ENCODE results near the gene DCP1A.
A peak's percentile ranks its signal among the peaks of the same experiment; 100 is the strongest.
"Not testable (repeated sequence)": the region's sequence is repeated elsewhere in the genome, so short reads cannot be mapped to it uniquely, and the experiment has no call there.

DCP1A gene

DNA sequence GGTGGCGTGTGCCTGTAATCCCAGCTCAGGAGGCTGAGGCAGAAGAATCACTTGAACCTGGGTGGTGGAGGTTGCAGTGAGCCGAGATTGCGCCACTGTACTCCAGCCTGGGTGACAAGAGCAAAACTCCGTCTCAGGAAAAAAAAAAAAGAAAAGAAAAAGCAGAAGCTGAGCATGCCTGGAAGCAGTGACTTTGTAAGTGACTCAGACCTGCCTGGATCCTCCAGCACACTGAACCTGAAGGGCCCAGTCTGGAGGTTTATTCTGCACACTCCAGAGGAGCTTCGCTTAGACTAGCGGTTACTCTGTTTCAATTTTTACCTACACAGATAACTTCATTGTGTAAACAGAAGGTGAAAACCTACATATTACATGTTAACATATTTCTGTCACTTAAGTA is 19.4 kb downstream of the DCP1A start:
- not testable (repeated sequence) for DNase-seq

GRCh38 chr3:53324105-53324504 is 23.2 kb downstream of the DCP1A start:
- DNase-seq: no peak

- DNase-seq: peak; percentile 9
Measured at GRCh38 chr3:53320697-53321096, 26.6 kb downstream of the DCP1A start.

DNA sequence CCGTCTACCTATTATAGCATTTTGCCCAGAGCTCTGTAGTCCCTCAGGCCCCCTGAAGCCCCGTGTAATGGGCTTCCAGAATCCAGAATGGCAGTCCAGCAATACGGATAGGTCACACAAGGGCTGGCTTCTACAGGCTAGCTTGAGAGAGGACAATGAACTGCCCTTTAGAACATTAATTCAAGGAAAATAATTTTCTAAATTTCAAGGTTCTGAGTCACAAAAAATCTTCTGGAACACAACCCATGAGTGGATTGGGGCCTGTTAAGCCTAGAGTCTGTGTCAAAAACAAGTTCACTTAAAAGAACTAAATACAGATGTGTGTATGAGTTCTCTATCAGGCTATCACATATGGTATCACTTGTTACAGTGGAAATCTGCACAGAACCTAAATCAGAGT is 28.8 kb downstream of the DCP1A start:
- no peak for DNase-seq

DNA sequence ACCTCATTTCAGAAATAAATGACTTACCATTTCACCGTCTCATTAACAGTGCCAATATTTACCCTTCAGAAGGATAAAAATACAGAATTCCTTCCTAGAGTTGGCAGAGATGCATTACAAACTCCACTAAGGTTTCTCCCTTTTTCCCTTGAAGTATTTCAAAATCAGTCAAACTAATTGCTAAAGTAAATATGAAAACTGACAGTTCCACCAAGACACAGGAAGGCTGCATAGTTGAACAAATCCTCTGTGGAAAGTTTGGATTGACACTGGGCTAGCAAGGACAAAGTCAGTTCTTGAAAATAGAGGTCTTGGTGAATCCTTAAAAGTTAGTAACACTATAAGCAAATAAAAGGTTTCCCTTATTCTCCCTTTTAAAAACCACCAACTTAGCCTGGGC is 34.5 kb downstream of the DCP1A start:
- DNase-seq: no peak

DNA sequence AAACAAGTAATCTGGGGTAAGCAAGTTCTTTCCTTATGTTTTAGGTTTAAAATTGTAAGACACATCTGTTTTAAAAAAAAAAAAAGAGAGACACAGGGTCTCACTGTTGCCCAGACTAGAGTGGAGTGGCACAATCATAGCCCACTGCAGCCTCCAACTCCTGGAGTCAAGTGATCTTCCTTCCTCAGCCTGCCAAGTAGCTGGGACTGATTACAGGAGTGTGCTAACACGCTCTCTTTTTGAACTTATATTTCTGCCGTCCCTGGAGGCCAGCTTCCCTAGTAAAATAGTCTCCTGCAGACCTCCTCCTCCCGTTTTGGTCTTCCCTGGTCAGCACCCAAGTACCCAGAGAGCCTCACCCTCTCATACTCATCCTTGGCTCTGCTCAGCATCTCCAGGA is 35.5 kb downstream of the DCP1A start:
- DNase-seq: no peak

DNA sequence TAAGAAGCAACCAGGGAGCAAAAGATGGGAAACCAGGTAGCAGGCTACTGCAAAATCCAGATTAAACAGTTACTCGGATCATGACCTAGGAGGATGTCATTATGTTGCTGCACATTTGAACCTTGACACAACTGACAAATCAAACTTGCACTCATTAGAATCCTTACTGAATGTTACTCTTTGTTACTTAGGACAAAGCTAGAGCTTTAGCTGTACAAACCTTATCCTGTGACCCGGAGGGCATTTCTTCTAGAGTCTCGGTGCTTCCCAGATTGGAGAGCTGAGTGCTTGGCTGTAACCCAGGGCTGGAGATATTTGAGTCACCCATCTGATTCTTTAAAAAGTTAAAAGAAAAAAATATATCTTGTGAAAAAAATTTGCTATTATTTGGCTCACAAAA is 43.4 kb downstream of the DCP1A start:
- DNase-seq: no peak

- DNase-seq: no peak
Measured at GRCh38 chr3:53303549-53303948, 43.8 kb downstream of the DCP1A start.

GRCh38 chr3:53300826-53301225 is 46.5 kb downstream of the DCP1A start:
- no peak for DNase-seq

- DNase-seq: peak; percentile 52
Measured at GRCh38 chr3:53299611-53300023, 47.7 kb downstream of the DCP1A start.

DNA sequence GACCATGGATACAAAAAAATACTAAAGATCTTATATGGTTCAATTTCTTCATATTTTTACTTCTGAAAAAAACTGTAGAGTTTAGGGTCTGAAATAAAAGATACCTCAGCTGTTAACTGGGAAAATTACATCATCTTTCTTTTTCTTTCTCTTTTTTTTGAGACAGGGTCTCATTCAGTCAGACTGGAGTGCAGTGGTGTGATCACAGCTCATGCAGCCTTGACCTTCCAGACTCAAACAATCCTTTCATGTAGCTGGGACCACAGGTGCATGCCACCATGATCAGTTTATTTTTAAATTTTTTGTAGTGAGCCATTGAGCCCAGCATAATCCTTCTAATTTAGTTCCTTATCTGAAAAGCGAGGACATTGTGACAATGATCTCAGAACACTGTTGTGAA is 51.9 kb downstream of the DCP1A start:
- no peak for DNase-seq

GRCh38 chr3:53293867-53294266 is 53.5 kb downstream of the DCP1A start:
- no peak for DNase-seq

- DNase-seq: no peak
Measured at GRCh38 chr3:53288214-53288613, 59.1 kb downstream of the DCP1A start.

GRCh38 chr3:53287131-53287629 is 60.2 kb downstream of the DCP1A start:
- no peak for DNase-seq

- no peak for DNase-seq
Measured at GRCh38 chr3:53286727-53287126, 60.6 kb downstream of the DCP1A start.

DNA sequence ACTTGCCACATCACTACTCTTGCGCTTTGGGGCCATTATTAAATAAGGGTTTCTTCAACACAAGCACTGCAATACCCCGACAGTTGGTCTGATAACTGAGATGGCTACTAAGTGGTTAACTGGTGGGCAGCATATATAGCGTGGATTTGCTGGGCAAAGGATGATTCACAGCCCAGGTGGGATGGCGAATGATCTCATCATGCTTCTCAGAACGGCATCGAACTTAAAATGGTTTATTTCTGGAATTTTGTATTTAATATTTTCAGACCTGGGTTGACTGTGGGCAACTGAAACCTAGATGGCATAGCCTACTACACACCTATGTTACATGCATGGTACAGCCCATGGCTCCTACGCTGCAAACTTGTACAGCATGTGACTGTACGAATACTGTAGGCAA is 64.8 kb downstream of the DCP1A start:
- DNase-seq: no peak

GRCh38 chr3:53278667-53279066 is 68.7 kb downstream of the DCP1A start:
- DNase-seq: no peak

- no peak for DNase-seq
Measured at GRCh38 chr3:53274938-53275605, 72.3 kb downstream of the DCP1A start.

DNA sequence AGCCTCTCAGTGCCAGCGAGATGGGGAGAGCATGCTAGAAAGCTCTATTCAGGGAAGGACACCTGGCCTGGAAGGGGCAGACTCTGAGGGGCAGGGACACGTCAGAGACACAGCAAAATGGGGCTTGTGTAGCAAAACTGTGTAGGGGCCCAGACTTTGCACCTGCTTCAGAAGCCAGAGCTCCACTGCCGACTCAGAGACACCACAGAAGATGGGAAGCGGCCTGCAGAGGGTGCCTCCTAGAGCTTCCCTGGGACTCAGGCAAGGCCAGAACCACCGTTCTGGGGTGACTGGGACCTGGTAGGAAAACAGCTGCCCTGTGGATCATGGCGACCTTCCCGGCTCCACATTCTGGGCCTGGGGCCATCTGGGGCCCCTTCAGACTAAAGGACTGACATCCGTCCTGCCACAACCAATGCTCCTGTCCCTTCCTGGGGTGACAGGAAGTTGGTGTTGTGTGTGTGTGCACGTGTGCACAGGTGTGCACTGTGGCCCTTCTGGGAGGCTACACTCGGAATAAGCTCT is 74.1 kb downstream of the DCP1A start:
- no peak for DNase-seq

- peak; percentile 95 for DNase-seq
Measured at GRCh38 chr3:53269888-53270880, 77.2 kb downstream of the DCP1A start.

DNA sequence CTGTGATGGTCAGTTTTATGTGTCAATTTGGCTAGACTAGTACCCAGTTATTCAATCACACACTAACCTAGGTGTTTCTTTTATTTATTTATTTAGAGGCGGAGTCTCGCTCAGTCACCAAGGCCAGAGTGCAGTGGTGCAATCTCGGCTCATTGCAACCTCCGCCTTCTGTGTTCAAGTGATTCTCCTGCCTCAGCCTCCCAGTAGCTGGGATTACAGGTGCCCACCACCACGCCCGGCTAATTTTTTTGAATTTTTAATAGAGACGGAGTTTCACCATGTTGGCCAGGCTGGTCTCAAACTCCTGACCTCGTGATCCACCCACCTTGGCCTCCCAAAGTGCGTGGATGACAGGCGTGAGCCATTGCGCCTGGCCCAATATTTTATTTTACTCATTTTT is 78.2 kb downstream of the DCP1A start:
- DNase-seq: not testable (repeated sequence)

- DNase-seq: no peak
Measured at GRCh38 chr3:53267766-53268165, 79.6 kb downstream of the DCP1A start.

- DNase-seq: no peak
Measured at GRCh38 chr3:53264718-53265117, 82.6 kb downstream of the DCP1A start.

GRCh38 chr3:53263907-53264306 is 83.4 kb downstream of the DCP1A start:
- DNase-seq: no peak

Data from DMS53 (cell line).